Measurements from ENCODE around the gene EEF1AKMT4. TPM values are rescaled to one million over a fixed set of nuclear protein-coding genes. Genes with fewer than 3 reads are reported as not detected.

EEF1AKMT4 gene
- total and polyA plus RNA-seq, 2 of the 8 experiments (the other 6 are each of a cell fraction or from before 2014, with no cell fraction given) = 9.3 to 30.1 TPM

DNA sequence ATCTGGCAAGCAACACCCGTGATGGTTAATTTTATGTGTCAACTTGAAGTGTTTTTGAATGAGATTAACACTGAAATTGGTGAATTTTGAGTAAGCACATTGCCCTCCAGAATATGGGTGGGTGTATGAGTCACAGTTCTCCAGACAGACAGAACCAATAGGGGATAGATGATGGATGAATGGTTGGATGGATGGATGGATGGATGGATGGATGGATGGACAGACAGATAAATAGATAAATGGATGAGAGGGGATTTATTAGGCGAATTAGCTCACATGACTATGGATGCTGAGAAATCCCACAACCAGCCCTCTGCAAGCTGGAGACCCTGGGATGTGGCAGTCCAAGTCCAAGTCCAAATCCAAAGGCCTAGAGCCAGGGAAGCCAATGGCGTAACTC lies 25.5 kb upstream of the EEF1AKMT4 start:
- Histone ChIP-seq H4K20me1 (replicated peaks in 1 of 2; ENCODE audit: control insufficient read depth in 1 of 2, insufficient read depth in 2 of 2, low read length in 2 of 2) (no peaks in the 10 kb centered on the region), H2AK5ac (ENCODE audit: low read depth, low read length) (no peak overlapping the region), H2BK12ac (ENCODE audit: low read depth, low read length) (no peak overlapping the region), H3K4me3 (ENCODE audit: extremely low read depth in 1 of 4, insufficient read depth in 2 of 4, low read depth in 3 of 4, low read length in 4 of 4) (no peak overlapping the region), H3K27me3 (replicated peaks in 1 of 4; ENCODE audit: control insufficient read depth in 3 of 4, extremely low read depth in 1 of 4, insufficient read depth in 3 of 4, low read length in 3 of 4) (peaks cover 6 to 13% (median 12%) of the 10 kb centered on the region in 4 experiments), H3K27ac (ENCODE audit: low read depth, low read length) (no peak overlapping the region), H3K23ac (ENCODE audit: insufficient read length) (no peak overlapping the region), H4K5ac (ENCODE audit: insufficient read length, low read depth, low read length) (no peak overlapping the region), H3K56ac (replicated peaks; ENCODE audit: insufficient read length, low read depth, low read length) (no peak overlapping the region), H3K36me3 (ENCODE audit: control insufficient read depth in 2 of 4, insufficient read depth in 4 of 4, low read length in 3 of 4) (no peaks in the 10 kb centered on the region), H4K91ac (replicated peaks; ENCODE audit: insufficient read length, low read length) (no peak overlapping the region), H2BK5ac (ENCODE audit: low read depth, low read length) (no peak overlapping the region), H3K79me2 (ENCODE audit: control insufficient read depth in 1 of 2, insufficient read depth in 2 of 2, low read length in 2 of 2) (no peaks in the 10 kb centered on the region), H3K4me2 (ENCODE audit: insufficient read depth in 1 of 2, low read depth in 2 of 2, low read length in 2 of 2) (no peak overlapping the region), H3K79me1 (ENCODE audit: low read depth, low read length) (no peaks in the 10 kb centered on the region), H3K4me1 (replicated peaks in 1 of 4; ENCODE audit: control insufficient read depth in 3 of 4, insufficient read depth in 4 of 4, low read length in 3 of 4) (peaks cover 0 to 4% (median 2%) of the 10 kb centered on the region in 4 experiments; a peak in 3 of 7 replicates), H2BK20ac (ENCODE audit: low read length) (no peak overlapping the region), H3K4ac (replicated peaks; ENCODE audit: insufficient read length, low read depth, low read length) (no peak overlapping the region), H2BK15ac (ENCODE audit: low read length) (no peak overlapping the region), H3K9me3 (ENCODE audit: insufficient read depth in 2 of 2, low read depth in 1 of 2, low read length in 1 of 2) (no peaks in the 10 kb centered on the region), H2AFZ (ENCODE audit: low read length) (no peak overlapping the region), H2BK120ac (replicated peaks; ENCODE audit: low read depth, low read length) (no peak overlapping the region), H3K9ac (replicated peaks in 1 of 4; ENCODE audit: extremely low read depth in 1 of 4, low read depth in 3 of 4, low read length in 3 of 4) (no peak overlapping the region), H4K8ac (ENCODE audit: extremely low read depth, insufficient read depth, low read length) (no peak overlapping the region), H3K18ac (ENCODE audit: extremely low read depth, low read length) (no peak overlapping the region), H3K14ac (ENCODE audit: insufficient read length) (no peak overlapping the region), H3K23me2 (ENCODE audit: low read depth, low read length) (peaks cover 2% of the 10 kb centered on the region; the same call in 1 of the 2 replicates)
- POLR2A ChIA-PET (ENCODE audit: partially characterized antibody) = interaction anchor here (1.4 kb wide), 1 partner anchor 29 kb away, joined by 3 read pairs; no protein-coding TSS in a partner anchor
- DNase-seq (ENCODE audit: low read depth in 1 of 2, low spot score in 2 of 2) (no peak), FAIRE-seq (no peak)
- CTCF ChIA-PET (ENCODE audit: partially characterized antibody) = interaction anchor here (0.7 to 10.3 kb wide), 3 partner anchors 16 to 242 kb away, joined by 3 to 183 read pairs (median 52); no protein-coding TSS in a partner anchor
- WGBS, 2 experiments (ENCODE audit: extremely low coverage in 1 of 2, insufficient coverage in 1 of 2, insufficient read length in 1 of 2, insufficient replicate concordance in 2 of 2, low coverage in 1 of 2, low lambda C conversion rate in 2 of 2, missing lambda C conversion rate in 1 of 2) = 86% methylated on average over 3 of the region's 3 CpGs; no CpG with 5 or more reads in 1 of the 2 experiments
- TF ChIP-seq EGR1 (IDR thresholded peaks at IDR 0.05; ENCODE audit: borderline replicate concordance, low read depth, low read length) = no peak
- TF ChIP-seq KDM5A (IDR thresholded peaks at IDR 0.05; ENCODE audit: low read length) = no peak
- TF ChIP-seq CEBPB (IDR thresholded peaks at IDR 0.05; ENCODE audit: low read depth, low read length) = no peak
- TF ChIP-seq SAP30 (IDR thresholded peaks at IDR 0.05; ENCODE audit: insufficient read depth, insufficient replicate concordance, low read length) = no peak
- no peak for TF ChIP-seq RXRA (IDR thresholded peaks at IDR 0.05; ENCODE audit: insufficient read depth, low read depth, low read length)
- TF ChIP-seq JUND (IDR thresholded peaks at IDR 0.05; ENCODE audit: low read length) = no peak
- no peak for TF ChIP-seq BACH1 (IDR thresholded peaks at IDR 0.05; ENCODE audit: low read length)
- TF ChIP-seq EZH2 (IDR thresholded peaks at IDR 0.05; ENCODE audit: low read depth, low read length, severe bottlenecking) = no peak
- TF ChIP-seq, protein P1, sequence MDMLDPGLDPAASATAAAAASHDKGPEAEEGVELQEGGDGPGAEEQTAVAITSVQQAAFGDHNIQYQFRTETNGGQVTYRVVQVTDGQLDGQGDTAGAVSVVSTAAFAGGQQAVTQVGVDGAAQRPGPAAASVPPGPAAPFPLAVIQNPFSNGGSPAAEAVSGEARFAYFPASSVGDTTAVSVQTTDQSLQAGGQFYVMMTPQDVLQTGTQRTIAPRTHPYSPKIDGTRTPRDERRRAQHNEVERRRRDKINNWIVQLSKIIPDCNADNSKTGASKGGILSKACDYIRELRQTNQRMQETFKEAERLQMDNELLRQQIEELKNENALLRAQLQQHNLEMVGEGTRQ (IDR thresholded peaks at IDR 0.05; ENCODE audit: low read length) = no peak
- no peak for TF ChIP-seq EP300 (IDR thresholded peaks at IDR 0.05; ENCODE audit: borderline replicate concordance in 1 of 2, low read depth in 2 of 2, low read length in 2 of 2)

All from H1 (cell line).